Left lung (tissue), 10 donors: Measurements from ENCODE around the gene FAM117A. TPM values are rescaled to one million over a fixed set of nuclear protein-coding genes. Genes with fewer than 3 reads are reported as not detected.

ENCODE experiments used
- ATAC-seq: fragments of 200-7000 bp; cut with Tn5 transposase; one replicate; pipeline ENCODE4 v1.9.1; 2020; ENCODE audit warnings: moderate library complexity
- DNase-seq, 4 donors: peaks; one replicate each; pipeline ENCODE4 v3.0.0-alpha.2; 2013 to 2020
- H3K27ac ChIP-seq, 2 donors: fragments of 200-600 bp; sonication (generic) in 1 of 2; one replicate each; pipeline versions ENCODE4 v1.5.0 to v1.8.0; 2020 to 2021
- H3K27me3 ChIP-seq, 2 donors: fragments of 200-600 bp; sonication (generic) in 1 of 2; one replicate each; pipeline versions ENCODE4 v1.5.0 to v1.8.0; 2020 to 2021
- H3K36me3 ChIP-seq, 2 donors: fragments of 200-600 bp; sonication (generic) in 1 of 2; one replicate each; pipeline versions ENCODE4 v1.5.0 to v1.8.0; 2020 to 2021
- H3K4me1 ChIP-seq, 2 donors: fragments of 200-600 bp; one replicate each; pipeline ENCODE4 v1.8.0; 2021
- H3K4me3 ChIP-seq, 2 donors: fragments of 200-600 bp; sonication (generic) in 1 of 2; one replicate each; pipeline versions ENCODE4 v1.5.0 to v1.8.0; 2020 to 2021; ENCODE audit warnings: mild to moderate bottlenecking in 1 of 2
- H3K9me3 ChIP-seq, 2 donors: fragments of 200-600 bp; sonication (generic) in 1 of 2; one replicate each; pipeline versions ENCODE4 v1.5.0 to v1.8.0; 2020 to 2021
- CTCF ChIP-seq, 2 donors: fragments of 200-600 bp; sonication (generic) in 1 of 2; IDR thresholded peaks; one replicate each; pipeline versions ENCODE4 v1.5.0 to v1.8.0; 2021; ENCODE audit warnings: antibody characterized with exemption in 2 of 2
- intact Hi-C, 2 donors: fragments of 100-400 bp; cut with DNase I; formaldehyde crosslinking; loops; one replicate each; pipeline versions ENCODE4 v1.11.2 to v1.14.2; 2022
- polyA plus RNA-seq, 6 donors: library from polyadenylated mRNA; unstranded; fragments of 120-200 nt; gene quantifications; one replicate each; pipeline ENCODE4 v1.2.1, GENCODE V29; 2013; ENCODE audit not compliant: insufficient read length in 6 of 6
- total RNA-seq, 2 donors: library from RNA; stranded (reverse); fragmentation: NEBNext Ultra II Directional; extraction: Animal tissue kit (Norgen Biotek cat#: 25700); gene quantifications; one replicate each; pipeline ENCODE4 v1.2.1, GENCODE V29; 2021
- donor health status: DM: no; HTN: yes; CAD: no.
- donor health status: DM: no; HTN: no; CAD: no.

FAM117A gene
- total and polyA plus RNA-seq, 8 donors: 11.9 to 27.1 (median 24.1) TPM

- Histone ChIP-seq H3K27ac (no peak overlapping the region), H3K4me3 (no peak overlapping the region), H3K9me3 (no peaks in the 10 kb centered on the region), H3K27me3 (no peaks in the 10 kb centered on the region), H3K4me1 (peaks cover 0 to 12% of the 10 kb centered on the region in 2 donors), H3K36me3 (peaks cover 0 to 65% of the 10 kb centered on the region in 2 donors)
- no peak for DNase-seq
- no peak for ATAC-seq
- TF ChIP-seq CTCF (IDR thresholded peaks at IDR 0.05): no peak
- intact Hi-C loops: loop anchor here (10.0 kb wide), 1 partner anchor 144 kb away; the partner anchor contains the start of gene TAC4 (in 2 of the 2)
Measured at GRCh38 chr17:49700960-49701359, 63.0 kb downstream of the FAM117A start.

GRCh38 chr17:49699966-49700575, 63.9 kb downstream of the FAM117A start:
- intact Hi-C loops: loop anchor here (10.0 kb wide), 2 partner anchors 125 to 145 kb away; partner anchors contain the start of genes TAC4 (in 2 of the 2) and NXPH3 (in 1 of the 2)
- DNase-seq (no peak), ATAC-seq (no peak)
- no peak for TF ChIP-seq CTCF (IDR thresholded peaks at IDR 0.05)
- peaks cover 0 to 56% of the 10 kb centered on the region in 2 donors for H3K36me3 ChIP-seq
- no peak overlapping the region for H3K4me3 ChIP-seq
- peaks cover 4 to 6% of the 10 kb centered on the region in 2 donors for H3K4me1 ChIP-seq
- no peaks in the 10 kb centered on the region for H3K9me3 ChIP-seq
- H3K27ac ChIP-seq: no peak overlapping the region
- H3K27me3 ChIP-seq: no peaks in the 10 kb centered on the region

GRCh38 chr17:49698005-49698404, 65.9 kb downstream of the FAM117A start:
- ATAC-seq (no peak), DNase-seq (no peak)
- Histone ChIP-seq H3K27me3 (no peaks in the 10 kb centered on the region), H3K27ac (no peak overlapping the region), H3K4me3 (no peak overlapping the region), H3K9me3 (no peaks in the 10 kb centered on the region), H3K36me3 (peaks cover 0 to 36% of the 10 kb centered on the region in 2 donors), H3K4me1 (peaks cover 3 to 4% of the 10 kb centered on the region in 2 donors)
- intact Hi-C loops: loop anchor here in 1 of 2 donors (10.0 kb wide), 1 partner anchor 123 kb away; the partner anchor contains the start of gene NXPH3
- TF ChIP-seq CTCF (IDR thresholded peaks at IDR 0.05): no peak

GRCh38 chr17:49696233-49696761, 67.6 kb downstream of the FAM117A start:
- intact Hi-C loops: loop anchor here in 1 of 2 donors (10.0 kb wide), 1 partner anchor 121 kb away; the partner anchor contains the start of gene NXPH3
- no peak overlapping the region for H3K4me3 ChIP-seq
- H3K36me3 ChIP-seq: peaks cover 0 to 18% of the 10 kb centered on the region in 2 donors
- no peaks in the 10 kb centered on the region for H3K27me3 ChIP-seq
- no peak for TF ChIP-seq CTCF (IDR thresholded peaks at IDR 0.05)
- ATAC-seq (peak; percentile 49), DNase-seq (no peak)
- no peaks in the 10 kb centered on the region for H3K9me3 ChIP-seq
- H3K4me1 ChIP-seq: peaks cover 4% of the 10 kb centered on the region in 2 donors
- H3K27ac ChIP-seq: no peak overlapping the region

GRCh38 chr17:49695698-49696232, 68.2 kb downstream of the FAM117A start:
- H3K36me3 ChIP-seq: peaks cover 0 to 13% of the 10 kb centered on the region in 2 donors
- DNase-seq: no peak
- no peak for ATAC-seq
- intact Hi-C loops: loop anchor here (2.0 to 10.0 kb wide), 2 partner anchors 121 to 125 kb away; partner anchors contain the start of gene NXPH3 (in 1 of the 2)
- H3K4me1 ChIP-seq: peaks cover 4 to 7% of the 10 kb centered on the region in 2 donors
- H3K27ac ChIP-seq: no peak overlapping the region
- no peaks in the 10 kb centered on the region for H3K27me3 ChIP-seq
- H3K9me3 ChIP-seq: no peaks in the 10 kb centered on the region
- TF ChIP-seq CTCF (IDR thresholded peaks at IDR 0.05): no peak
- H3K4me3 ChIP-seq: no peak overlapping the region
